Skin epidermis (tissue), 12 donors: ENCODE measurements around the gene ADAMTSL4.

Source experiments
- H3K27ac ChIP-seq, 21 experiments: fragments of 200-600 bp; sonication (generic) in 11 of 21; one replicate each; pipeline ENCODE4 v1.5.0; 2020; ENCODE audit warnings: mild to moderate bottlenecking in 3 of 21, inconsistent platforms in 2 of 21, moderate library complexity in 2 of 21
- H3K4me3 ChIP-seq, 7 experiments: fragments of 200-600 bp; sonication (generic) in 2 of 7; one replicate each; pipeline ENCODE4 v1.5.0; 2020; ENCODE audit warnings: inconsistent platforms in 2 of 7, mild to moderate bottlenecking in 2 of 7, moderate library complexity in 1 of 7

Gene ADAMTSL4

DNA sequence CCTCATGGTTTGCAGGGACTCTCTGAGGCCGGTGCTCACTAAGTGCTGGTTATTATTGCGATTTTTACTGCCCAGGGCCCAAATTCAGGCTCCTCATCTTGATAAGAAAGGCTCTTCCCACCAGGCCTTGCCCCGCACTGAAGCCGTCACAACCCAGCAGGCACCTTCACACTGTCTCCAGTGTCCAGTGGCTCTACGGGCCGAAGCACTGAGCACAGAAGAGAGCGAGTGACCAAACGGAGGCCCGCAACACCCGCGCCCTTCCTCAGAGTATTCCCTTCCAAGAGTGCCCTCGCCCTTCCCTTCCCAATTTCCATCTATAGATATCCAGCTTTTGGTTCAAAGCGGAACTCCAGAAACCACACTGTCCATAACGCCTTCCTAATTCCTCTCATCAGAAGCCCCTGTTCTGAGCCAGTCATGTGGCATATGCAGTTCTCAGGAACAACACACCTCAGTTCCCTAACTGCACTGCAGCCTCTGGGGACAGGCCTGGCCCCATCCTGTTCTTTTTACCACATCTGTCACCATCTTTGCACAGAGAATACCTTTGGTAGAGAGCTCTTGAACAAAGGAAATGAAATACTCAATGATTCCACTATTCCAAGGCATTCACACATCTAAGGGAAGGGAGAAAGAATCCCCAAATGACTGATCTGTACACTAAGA lies 18.6 kb upstream of the ADAMTSL4 start:
- Histone ChIP-seq H3K4me3 (no peak overlapping the region), H3K27ac (no peak overlapping the region)

DNA sequence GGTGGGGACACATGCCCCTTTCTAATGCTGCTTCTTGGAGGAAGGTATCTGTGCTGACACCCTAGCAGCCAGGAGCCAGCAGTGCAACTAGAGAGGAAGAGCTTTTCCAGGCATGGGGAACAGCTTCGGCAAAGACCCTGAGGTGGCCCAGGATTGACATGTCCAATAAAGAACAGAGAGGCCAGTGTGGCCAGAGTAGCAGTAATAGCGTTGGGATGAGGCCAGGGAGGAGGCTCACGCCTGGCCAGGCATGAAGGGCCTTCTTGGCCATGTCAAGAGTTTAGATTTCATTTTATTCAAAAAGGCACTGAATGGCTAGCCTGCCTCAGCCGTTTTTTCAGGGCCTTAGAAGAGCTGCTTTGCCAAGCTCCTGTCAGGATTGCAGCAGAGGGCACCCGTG lies 16.3 kb upstream of the ADAMTSL4 start:
- Histone ChIP-seq H3K4me3 (no peak overlapping the region), H3K27ac (peak overlapping the region in 14 of 21 experiments; percentile 7 to 81 (median 55))

DNA sequence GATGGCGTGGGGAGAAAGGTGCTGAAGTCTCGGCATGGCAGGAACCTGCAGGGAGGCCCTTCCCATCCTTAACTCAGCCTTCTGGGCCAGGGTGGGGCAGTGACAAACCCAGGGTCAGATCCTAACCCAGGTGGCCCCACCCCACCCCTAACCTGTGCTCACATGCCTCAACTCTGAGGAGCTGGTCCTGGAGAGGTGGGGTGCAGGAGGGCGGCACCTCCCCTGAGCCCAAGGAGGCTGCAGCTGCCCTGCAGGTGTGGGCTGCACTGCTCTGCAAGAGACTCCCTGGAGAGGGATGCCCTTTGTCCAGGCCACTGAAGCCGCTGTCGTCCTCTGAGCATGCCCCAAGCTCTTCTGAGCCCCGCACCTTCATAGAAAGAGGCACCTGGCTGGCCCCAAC lies 15.2 kb upstream of the ADAMTSL4 start:
- Histone ChIP-seq H3K4me3 (no peak overlapping the region), H3K27ac (peak overlapping the region in 2 of 21 experiments; percentile 37 to 60)

DNA sequence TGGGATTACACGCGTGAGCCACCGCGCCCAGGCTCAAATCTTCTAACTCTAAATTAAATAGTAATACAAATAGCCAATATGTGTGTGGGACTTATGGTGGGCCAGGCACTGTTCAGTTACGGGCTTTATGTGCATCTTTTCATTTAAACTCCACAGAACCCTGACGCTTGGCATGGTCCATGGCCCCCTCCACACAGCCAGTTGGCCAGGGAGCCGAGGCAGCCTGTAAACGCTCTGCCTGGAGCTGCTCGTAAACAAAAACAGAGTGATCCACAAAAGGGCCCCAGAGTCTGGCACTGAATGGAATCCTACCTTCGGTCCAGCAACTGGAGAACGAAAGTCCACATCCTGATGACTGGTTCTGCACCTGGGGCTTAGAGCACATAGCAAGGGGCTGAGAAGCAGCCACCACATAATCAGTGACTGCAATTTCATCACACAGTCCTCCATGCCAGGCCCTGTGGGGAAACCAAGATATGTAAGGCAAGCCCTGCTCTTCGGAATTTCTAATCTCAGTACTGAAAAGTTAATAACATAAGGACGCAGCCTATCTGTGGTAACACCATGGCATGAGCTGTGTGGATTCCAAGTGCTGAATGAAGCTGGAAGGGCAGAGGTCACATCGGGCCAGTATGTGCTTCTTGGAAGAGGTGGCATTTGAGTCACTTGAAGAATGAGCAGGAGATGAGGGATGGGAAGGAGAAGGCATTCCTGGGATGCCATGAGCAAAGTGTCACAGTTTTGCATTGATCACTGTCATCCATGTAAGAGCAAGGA lies 13.5 kb upstream of the ADAMTSL4 start:
- Histone ChIP-seq H3K4me3 (no peak overlapping the region), H3K27ac (peak overlapping the region in 3 of 21 experiments; percentile 3 to 76 (median 60))

DNA sequence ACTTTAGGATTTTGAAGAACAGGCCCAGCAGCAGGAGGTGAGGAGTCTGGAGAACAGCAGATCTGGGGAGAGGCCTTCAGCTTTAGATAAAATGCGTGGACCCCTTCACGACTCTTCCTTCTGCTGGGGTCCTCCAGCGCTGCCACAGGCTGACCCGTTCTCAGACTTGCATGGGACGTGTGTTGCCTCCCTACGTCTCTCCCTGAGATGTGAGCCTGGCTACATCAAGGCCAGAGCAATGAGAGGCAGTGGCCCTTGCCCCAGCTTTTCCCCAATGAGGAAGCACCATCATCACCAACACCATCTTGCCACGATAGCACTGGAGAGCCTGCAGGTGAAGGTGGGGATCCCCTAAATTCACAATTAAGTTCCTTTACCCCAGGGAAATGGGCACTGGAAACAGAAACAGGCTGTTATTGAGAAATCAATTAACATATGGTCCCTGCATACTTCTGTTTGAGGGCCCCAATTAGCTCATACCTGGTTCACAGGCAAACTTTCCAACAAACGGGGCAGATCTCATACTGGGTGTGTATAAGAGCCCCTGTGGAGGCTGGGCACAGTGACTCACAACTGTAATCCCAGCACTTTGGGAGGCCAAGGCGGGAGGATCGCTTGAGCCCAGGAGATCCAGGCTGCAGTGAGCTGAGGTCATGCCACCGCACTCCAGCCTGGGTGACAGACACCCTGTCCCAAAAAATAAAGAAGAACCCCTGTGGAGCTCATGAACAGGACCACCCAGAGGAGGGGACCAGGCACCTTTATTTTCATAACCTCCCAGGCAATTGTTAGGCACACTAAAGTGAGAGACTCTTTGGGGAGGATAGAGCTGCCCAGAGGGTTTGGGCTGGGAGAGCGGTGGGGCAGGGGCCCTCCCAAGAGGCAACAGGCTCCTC lies 12.1 kb upstream of the ADAMTSL4 start:
- H3K27ac ChIP-seq: peak overlapping the region in 12 of 21 experiments; percentile 14 to 76 (median 60)
- no peak overlapping the region for H3K4me3 ChIP-seq

- H3K4me3 ChIP-seq: no peak overlapping the region
- peak overlapping the region in 13 of 21 experiments; percentile 18 to 76 (median 57) for H3K27ac ChIP-seq
Observed at GRCh38 chr1:150537732-150538684, 11.2 kb upstream of the ADAMTSL4 start.

DNA sequence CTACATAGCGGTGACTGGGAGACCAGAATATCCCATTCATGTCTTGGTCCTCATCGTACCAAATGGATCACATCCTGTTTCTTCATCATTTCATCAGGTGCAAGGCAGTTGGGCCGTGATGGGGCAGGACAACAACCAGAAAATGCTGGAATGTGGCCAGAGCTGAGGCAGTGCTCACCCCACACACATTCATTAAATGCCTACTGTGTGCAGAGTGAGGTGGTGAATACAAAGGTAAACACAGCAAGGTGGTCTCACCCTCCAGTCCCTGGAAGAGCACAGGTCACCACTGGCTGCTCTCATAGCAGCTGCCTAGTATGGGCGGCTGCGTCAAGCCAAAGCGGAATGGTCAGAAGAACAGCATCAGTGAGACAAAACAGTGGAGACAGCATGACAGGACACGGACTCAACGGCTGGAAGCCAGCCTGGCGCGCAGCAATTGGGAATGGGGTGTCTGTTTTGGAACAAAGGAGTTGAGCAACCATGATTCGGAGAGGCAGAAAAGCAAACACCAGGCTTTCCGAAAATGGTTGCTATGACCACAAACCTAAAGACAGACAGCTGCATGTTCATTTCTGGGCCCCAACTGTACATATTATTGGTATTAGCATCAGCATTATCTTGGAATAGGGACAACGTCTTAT lies 5.6 kb upstream of the ADAMTSL4 start:
- Histone ChIP-seq H3K27ac (peak overlapping the region in 1 of 21 experiments; percentile 31), H3K4me3 (no peak overlapping the region)

- no peak overlapping the region for H3K4me3 ChIP-seq
Observed at GRCh38 chr1:150544204-150544603, 5.0 kb upstream of the ADAMTSL4 start.

DNA sequence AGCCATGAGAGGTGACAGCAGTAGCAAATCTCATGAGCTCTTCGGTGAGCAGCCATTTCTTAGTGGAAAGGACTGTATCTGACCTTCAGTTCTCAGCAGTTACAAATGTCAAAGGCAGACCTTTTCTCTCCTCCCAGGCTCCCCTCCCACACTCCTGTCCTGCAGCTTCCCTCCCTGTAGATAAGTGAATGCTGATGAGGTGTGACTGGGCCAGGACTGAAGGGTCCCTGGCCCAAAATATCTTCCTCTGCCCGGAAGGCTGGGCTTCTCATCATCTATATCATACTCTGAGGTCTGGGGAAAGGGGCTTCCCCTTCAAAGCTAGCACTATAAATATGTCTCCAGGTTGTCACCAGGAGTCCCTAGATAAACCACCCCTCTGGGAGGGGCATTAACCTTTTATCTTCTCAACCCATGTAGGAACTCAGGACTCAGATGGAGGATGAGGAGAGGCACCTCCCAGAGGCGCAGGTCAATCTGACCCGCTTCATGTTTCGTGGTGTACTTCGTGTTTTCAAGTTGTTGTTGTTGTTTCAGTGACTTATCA lies 3.6 kb upstream of the ADAMTSL4 start:
- Histone ChIP-seq H3K27ac (no peak overlapping the region), H3K4me3 (no peak overlapping the region)

More at GRCh38 chr1:150544204-150544603, 5.0 kb upstream of the ADAMTSL4 start:
- H3K27ac ChIP-seq: peak overlapping the region in 2 of 21 experiments; percentile 16 to 31

DNA sequence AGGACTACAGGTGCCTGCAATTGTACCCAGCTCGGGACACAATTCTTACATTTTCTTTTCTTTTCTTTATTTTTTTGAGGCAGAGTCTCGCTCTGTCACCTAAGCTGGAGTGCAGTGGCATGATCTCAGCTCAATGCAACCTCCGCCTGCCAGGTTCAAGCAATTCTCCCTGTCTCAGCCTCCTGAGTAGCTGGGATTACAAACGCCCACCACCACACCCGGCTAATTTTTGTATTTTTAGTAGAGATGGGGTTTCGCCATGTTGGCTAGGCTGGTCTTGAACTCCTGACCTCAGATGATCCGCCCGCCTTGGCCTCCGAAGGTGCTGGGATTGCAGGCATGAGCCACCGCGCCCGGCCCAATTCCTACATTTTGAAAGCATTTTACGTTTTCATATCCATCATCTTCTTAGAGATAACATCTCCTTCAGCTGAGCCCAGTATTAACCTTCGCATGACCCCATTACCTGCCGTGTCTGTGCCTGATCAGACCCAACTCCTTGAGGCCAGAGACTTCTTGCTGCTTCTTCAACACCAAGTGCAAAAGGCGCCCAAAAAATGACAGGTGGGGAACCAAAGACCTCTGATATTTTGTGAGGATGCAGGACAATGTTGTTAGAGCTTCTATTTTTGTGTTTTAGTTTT lies 2.8 kb upstream of the ADAMTSL4 start:
- H3K27ac ChIP-seq: no peak overlapping the region
- no peak overlapping the region for H3K4me3 ChIP-seq

DNA sequence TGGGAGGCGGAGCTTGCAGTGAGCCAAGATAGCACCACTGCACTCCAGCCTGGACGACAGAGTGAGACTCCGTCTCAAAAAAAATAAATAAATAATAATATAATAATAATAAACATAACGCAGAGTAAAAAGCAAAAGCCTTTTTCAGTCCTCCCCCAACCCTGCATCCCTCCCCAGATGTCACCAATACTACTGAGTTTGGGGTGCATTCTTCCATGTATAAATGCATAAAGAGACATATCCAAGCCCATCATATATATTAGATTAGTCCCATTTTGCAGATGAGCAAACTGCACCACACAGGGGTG lies 930 bp upstream of the ADAMTSL4 start:
- H3K27ac ChIP-seq: peak overlapping the region in 10 of 21 experiments; percentile 77 to 95 (median 86)
- H3K4me3 ChIP-seq: peak overlapping the region in 6 of 7 experiments; percentile 39 to 58 (median 48)

DNA sequence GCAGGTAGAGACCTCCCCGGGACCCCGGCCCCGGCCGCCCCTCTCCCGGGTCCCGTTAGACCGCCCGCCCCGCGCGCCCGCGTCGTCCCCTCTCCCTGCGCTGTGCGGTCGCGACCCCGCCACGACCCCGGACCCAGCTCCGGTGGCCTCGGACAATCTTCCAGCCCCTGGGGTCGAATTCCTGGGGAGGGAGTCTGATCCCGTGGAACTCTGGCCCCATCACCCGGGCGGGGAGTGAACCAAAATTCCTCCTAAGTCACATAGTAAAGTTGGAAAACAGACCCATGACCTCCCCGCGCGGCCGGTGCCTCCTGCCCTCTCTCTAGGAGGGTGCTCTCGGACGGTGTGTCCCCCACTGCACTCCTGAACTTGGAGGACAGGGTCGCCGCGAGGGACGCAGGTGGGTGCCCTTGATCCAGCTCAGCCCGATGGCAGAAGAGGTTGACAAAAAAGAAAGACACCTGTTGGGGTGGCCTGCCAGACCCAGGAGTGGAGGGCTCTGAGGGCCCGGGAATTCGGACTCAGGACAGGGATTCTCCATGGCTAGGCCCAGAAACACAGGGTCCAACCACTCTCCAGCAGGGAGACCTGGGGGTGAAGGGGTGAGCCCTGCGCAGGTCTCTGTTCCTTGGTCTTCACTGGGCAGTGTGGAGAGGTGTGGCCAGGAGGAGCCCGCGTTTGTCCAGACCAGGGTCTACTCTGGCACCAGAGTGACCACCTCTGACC lies 451 bp downstream of the ADAMTSL4 start:
- H3K27ac ChIP-seq: peak overlapping the region in 20 of 21 experiments; percentile 32 to 95 (median 81)
- peak overlapping the region; percentile 39 to 58 (median 47) for H3K4me3 ChIP-seq

GRCh38 chr1:150550222-150551050 lies 1.2 kb downstream of the ADAMTSL4 start:
- peak overlapping the region in 17 of 21 experiments; percentile 21 to 95 (median 82) for H3K27ac ChIP-seq
- H3K4me3 ChIP-seq: peak overlapping the region in 6 of 7 experiments; percentile 39 to 58 (median 48)

GRCh38 chr1:150551051-150551783 lies 2.0 kb downstream of the ADAMTSL4 start:
- peak overlapping the region in 17 of 21 experiments; percentile 21 to 95 (median 82) for H3K27ac ChIP-seq
- H3K4me3 ChIP-seq: no peak overlapping the region

DNA sequence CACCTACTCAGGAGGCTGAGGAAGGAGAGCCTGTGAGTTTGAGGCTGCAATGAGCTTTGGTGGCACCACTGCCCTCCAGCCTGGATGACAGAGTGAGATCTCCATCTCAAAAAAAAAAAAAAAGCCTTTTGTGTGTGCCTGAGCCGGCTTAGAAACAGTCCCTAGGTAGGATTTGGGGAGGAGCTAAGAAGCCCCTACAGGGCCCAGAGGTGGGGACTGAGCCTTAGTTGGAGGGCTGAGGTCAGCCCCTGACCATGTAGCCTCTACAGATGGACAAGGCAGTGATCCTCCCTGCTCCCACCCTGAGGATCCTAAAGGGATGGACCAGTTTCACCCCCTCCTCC lies 2.5 kb downstream of the ADAMTSL4 start:
- Histone ChIP-seq H3K27ac (peak overlapping the region in 19 of 21 experiments; percentile 31 to 95 (median 76)), H3K4me3 (no peak overlapping the region)
